WERI-Rb-1 (cell line): ENCODE measurements around the gene RAPH1.

Source experiments
- DNase-seq: peaks from one replicate; pipeline ENCODE4 v3.0.0-alpha.2; 2020
- H3K27ac ChIP-seq: fragments of 250-450 bp; sonication (Bioruptor Pico); 2 replicates; pipeline ENCODE4 v1.5.1; 2020; ENCODE audit warnings: mild to moderate bottlenecking, moderate library complexity
- H3K27me3 ChIP-seq: fragments of 250-450 bp; sonication (Bioruptor Pico); 2 replicates; pipeline ENCODE4 v1.5.1; 2021; ENCODE audit warnings: mild to moderate bottlenecking, low read depth, moderate library complexity; ENCODE audit not compliant: insufficient read depth, severe bottlenecking
- H3K36me3 ChIP-seq: fragments of 250-450 bp; sonication (Bioruptor Pico); 2 replicates; pipeline ENCODE4 v1.5.1; 2020; ENCODE audit warnings: mild to moderate bottlenecking, moderate library complexity
- H3K4me3 ChIP-seq: 2 replicates; pipeline ENCODE4 v1.5.1; 2011; ENCODE audit warnings: low read depth, mild to moderate bottlenecking, control low read depth, low read length
- H3K9me3 ChIP-seq: fragments of 250-450 bp; sonication (Bioruptor Pico); 2 replicates; pipeline ENCODE4 v1.5.1; 2021; ENCODE audit warnings: mild to moderate bottlenecking, moderate library complexity; ENCODE audit not compliant: severe bottlenecking
- CTCF ChIP-seq: IDR thresholded peaks from 2 replicates; pipeline ENCODE4 v1.5.1; 2011; ENCODE audit warnings: low read depth, mild to moderate bottlenecking, control low read depth, inconsistent platforms, low read length

Gene RAPH1

GRCh38 chr2:203501873-203502272 is 33.2 kb downstream of the RAPH1 start:
- H3K4me3 ChIP-seq = no peak overlapping the region
- H3K27ac ChIP-seq = no peak overlapping the region
- H3K9me3 ChIP-seq = no peaks in the 10 kb centered on the region
- H3K36me3 ChIP-seq = no peaks in the 10 kb centered on the region
- DNase-seq = no peak
- H3K27me3 ChIP-seq = no peaks in the 10 kb centered on the region
- no peak for TF ChIP-seq CTCF

GRCh38 chr2:203500951-203501350 is 34.1 kb downstream of the RAPH1 start:
- H3K36me3 ChIP-seq = no peaks in the 10 kb centered on the region
- TF ChIP-seq CTCF = no peak
- no peak overlapping the region for H3K4me3 ChIP-seq
- H3K9me3 ChIP-seq = no peaks in the 10 kb centered on the region
- no peak for DNase-seq
- H3K27me3 ChIP-seq = no peaks in the 10 kb centered on the region
- H3K27ac ChIP-seq = no peak overlapping the region

GRCh38 chr2:203500297-203500696 is 34.8 kb downstream of the RAPH1 start:
- no peak overlapping the region for H3K4me3 ChIP-seq
- H3K27me3 ChIP-seq = no peaks in the 10 kb centered on the region
- DNase-seq = no peak
- H3K9me3 ChIP-seq = no peaks in the 10 kb centered on the region
- no peak overlapping the region for H3K27ac ChIP-seq
- H3K36me3 ChIP-seq = no peaks in the 10 kb centered on the region
- no peak for TF ChIP-seq CTCF

- Histone ChIP-seq H3K36me3 (no peaks in the 10 kb centered on the region), H3K4me3 (no peak overlapping the region), H3K27me3 (no peaks in the 10 kb centered on the region), H3K9me3 (no peaks in the 10 kb centered on the region), H3K27ac (no peak overlapping the region)
- no peak for TF ChIP-seq CTCF
- DNase-seq = no peak
These were observed 36.9 kb downstream of the RAPH1 start for GRCh38 chr2:203498161-203498560.

GRCh38 chr2:203492965-203493364 is 42.1 kb downstream of the RAPH1 start:
- TF ChIP-seq CTCF = no peak
- H3K27me3 ChIP-seq = no peaks in the 10 kb centered on the region
- peaks cover 14% of the 10 kb centered on the region for H3K36me3 ChIP-seq
- DNase-seq = no peak
- H3K4me3 ChIP-seq = no peak overlapping the region
- H3K27ac ChIP-seq = no peak overlapping the region
- H3K9me3 ChIP-seq = no peaks in the 10 kb centered on the region

GRCh38 chr2:203490391-203490790 is 44.7 kb downstream of the RAPH1 start:
- TF ChIP-seq CTCF = no peak
- no peak for DNase-seq
- no peaks in the 10 kb centered on the region for H3K9me3 ChIP-seq
- H3K36me3 ChIP-seq = peaks cover 14% of the 10 kb centered on the region
- no peak overlapping the region for H3K27ac ChIP-seq
- H3K4me3 ChIP-seq = no peak overlapping the region
- no peaks in the 10 kb centered on the region for H3K27me3 ChIP-seq
